Prostate gland (tissue), 2 donors: ENCODE results near the gene TNFSF11.

Experiments used
- CTCF ChIP-seq, 4 experiments: fragments of 200-600 bp in 2 of 4; fragments of 450-650 bp in 2 of 4; sonication (generic) in 2 of 4; IDR thresholded peaks; 1 replicate in 3 of 4; 2 replicates in 1 of 4; pipeline ENCODE4 v1.5.1; 2016 to 2019; ENCODE audit warnings: antibody characterized with exemption in 4 of 4, mild to moderate bottlenecking in 2 of 4, moderate library complexity in 2 of 4
- POLR2A ChIP-seq: fragments of 450-650 bp; IDR thresholded peaks from one replicate; pipeline ENCODE4 v1.6.1; 2016; ENCODE audit warnings: antibody characterized with exemption, mild to moderate bottlenecking

GRCh38 chr13:42569576-42570344 is 4.2 kb upstream of the TNFSF11 start:
- TF ChIP-seq CTCF (IDR thresholded peaks at IDR 0.05) (no peak), POLR2A (no peak)
